GM18519 (cell line): ENCODE results near the gene CD34.
A peak's percentile ranks its signal among the peaks of the same experiment; 100 is the strongest.
"Not testable (repeated sequence)": the region's sequence is repeated elsewhere in the genome, so short reads cannot be mapped to it uniquely, and the experiment has no call there.

Experiments used
- ATAC-seq: cut with Tn5 transposase; IDR thresholded peaks from one replicate; pipeline ENCODE4 v1.9.1; 2021; ENCODE audit warnings: mild to moderate bottlenecking, moderate library complexity; ENCODE audit not compliant: unreplicated experiment, low FRiP score

Gene CD34

GRCh38 chr1:207935166-207935583 lies 24.2 kb upstream of the CD34 start:
- ATAC-seq: peak; percentile 84

DNA sequence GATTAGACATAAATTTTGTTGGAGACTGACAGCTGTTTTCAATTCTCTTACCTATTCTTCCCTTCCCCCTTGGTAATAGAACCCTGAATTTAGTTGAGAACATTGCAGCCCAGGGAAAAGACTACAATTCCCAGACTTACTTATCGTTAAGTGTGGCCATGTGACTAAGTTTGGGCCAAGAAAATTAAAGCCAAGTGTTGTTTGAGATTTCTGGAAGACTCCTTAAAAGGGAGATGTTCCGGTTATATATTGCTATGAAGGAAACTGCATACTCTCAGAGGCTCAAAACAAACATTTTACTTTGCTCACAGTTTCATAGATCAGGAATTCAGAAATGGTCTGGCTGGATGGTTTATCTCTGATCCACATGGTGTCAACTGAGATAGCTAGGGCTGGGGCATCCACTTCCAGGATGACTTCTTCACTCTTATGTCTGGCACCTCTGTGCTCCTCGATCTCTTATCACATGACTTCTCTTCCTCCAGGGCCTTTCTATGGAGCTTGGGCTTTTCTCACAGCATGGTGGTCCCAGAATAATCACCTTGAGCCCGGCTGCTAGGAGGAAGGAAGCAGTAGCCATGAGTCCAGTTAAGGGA lies 22.4 kb upstream of the CD34 start:
- ATAC-seq: no peak

- no peak for ATAC-seq
Observed at GRCh38 chr1:207926984-207927383, 16.1 kb upstream of the CD34 start.

GRCh38 chr1:207925969-207926368 lies 15.0 kb upstream of the CD34 start:
- ATAC-seq: not testable (repeated sequence)

- no peak for ATAC-seq
Observed at GRCh38 chr1:207925210-207925609, 14.3 kb upstream of the CD34 start.

DNA sequence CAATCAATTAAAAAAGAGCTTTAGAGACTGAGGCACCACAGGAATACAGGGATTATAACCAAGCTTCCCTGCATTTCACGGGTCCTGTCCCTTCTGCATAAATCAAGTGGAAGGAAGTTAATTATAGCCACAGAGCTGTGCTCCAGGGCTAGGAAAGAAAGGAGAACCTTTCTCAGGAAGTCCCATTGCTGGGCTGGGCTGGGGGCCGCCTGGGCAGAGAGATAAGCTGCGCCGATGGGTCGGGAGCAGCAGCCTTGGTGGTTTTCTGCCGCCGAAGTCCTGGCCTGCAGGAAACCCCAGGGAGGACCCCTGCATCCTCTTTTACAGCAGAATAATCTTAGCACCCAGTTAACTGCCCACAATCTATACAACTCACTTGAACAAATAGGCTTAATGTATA lies 12.6 kb upstream of the CD34 start:
- no peak for ATAC-seq

DNA sequence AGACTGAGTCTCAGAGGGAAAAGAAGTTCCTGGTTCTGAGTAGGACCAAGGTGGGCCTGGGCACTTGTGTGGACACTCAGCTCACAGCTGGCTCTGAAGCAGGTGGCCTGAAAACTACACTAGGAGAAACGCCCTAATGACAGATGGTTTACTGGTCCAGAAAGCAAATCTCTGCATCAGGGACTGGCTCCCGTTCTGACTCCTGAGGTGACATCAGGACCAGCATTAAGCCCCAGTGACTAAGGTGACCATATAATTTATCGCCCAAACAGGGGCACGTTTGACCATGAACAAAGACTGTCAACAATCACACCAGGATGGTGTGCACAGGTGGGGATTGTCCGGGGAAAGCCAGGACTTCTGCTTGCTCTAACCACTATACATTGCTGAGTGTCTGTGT lies 12.2 kb upstream of the CD34 start:
- ATAC-seq: no peak

DNA sequence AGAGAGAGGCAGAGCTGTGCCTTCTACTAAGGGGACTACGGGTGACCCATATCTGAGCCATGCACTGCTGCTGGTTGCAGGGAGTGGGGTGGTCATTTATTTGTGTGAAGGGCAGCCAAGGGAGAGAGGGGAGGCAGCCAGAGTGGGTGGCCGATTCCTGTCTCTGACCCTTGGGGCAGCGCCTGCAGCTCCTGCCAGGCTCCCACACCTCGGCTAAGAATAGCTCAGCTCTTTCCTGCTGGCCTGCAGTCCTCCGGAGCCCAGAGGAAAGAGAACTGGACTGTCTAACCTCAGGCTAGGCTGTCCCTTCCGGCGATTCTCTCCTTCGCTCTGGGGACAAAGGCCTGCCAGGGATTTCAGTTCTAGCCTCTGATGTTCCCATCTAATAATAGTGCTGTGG lies 11.6 kb upstream of the CD34 start:
- ATAC-seq: no peak

GRCh38 chr1:207921321-207921720 lies 10.4 kb upstream of the CD34 start:
- no peak for ATAC-seq

DNA sequence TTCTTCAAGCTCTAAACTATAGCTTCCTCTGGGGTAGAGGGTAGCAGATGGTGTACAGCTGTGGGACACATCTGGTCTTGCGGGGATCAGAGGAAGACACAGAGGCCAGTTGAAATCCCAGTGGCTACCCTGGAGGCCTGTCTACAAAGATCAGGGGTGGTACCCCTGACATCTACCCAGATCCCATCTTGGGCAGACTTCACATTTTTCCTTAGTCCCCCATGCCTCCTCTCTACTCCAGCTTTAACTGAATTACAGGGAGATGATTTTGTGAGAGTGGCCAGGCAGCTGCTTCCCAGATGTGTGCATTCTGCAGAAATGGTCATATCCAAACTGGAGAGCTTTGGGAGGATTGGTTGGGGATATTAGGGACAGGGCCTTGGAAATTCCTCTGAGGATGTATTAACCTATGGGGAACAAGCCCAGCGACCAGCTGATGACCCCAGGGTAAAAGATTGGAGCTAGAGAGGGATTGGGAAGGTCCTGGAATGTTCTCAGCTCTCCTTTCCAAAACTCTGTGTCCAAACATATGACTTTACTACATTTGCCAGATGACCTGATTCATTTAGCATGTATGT lies 9.6 kb upstream of the CD34 start:
- no peak for ATAC-seq

DNA sequence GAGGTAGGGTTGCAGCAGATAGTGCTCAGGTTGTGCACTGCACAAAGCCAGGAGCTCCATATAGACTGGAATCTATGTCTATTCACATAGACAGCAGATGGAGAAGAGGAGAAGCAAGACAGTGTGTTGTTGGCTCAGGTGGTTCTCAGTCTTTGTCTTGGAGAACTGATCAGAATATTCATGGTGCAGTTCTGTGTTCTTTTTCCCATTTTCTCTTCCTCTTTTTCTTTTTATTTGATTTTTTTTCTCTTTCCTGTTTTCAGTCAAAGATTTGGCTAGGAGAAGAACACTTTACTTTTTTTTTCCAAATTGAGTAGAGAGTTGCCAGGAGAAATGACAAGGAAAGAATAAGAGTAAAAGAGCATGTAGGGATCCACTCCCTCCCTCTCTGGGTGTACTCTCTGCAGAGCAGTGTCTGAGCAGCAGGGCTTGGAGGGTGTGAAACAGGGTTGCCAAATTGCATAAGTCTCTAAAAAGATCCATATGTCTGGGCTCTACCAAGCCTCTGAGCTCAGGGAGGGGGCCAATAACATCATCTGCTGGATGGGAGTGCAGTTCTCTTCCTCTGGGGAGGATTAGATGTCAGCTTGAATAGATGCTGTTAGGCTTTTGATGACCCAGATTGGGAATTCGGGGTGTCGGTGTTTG lies 8.7 kb upstream of the CD34 start:
- no peak for ATAC-seq

DNA sequence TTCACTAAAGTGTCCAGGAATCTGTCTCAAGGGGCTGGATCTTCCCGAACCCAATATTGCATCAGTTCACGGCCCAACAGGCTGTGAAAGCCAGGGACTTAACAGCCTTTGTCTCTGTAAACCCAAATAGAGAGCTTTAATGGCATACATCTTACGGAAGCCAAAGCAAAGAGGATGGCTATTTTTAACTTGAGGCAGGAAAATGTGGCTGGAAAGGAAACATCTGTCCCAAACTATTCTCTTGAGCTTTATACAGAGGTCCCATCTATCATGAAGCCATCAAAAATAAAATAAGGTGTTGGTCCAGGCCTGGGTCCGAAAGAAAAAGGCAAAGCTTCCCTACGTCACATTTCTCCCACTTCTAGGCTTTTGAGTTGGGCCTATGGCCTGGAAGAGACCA lies 7.7 kb upstream of the CD34 start:
- ATAC-seq: no peak

- no peak for ATAC-seq
Observed at GRCh38 chr1:207918011-207918410, 7.1 kb upstream of the CD34 start.

DNA sequence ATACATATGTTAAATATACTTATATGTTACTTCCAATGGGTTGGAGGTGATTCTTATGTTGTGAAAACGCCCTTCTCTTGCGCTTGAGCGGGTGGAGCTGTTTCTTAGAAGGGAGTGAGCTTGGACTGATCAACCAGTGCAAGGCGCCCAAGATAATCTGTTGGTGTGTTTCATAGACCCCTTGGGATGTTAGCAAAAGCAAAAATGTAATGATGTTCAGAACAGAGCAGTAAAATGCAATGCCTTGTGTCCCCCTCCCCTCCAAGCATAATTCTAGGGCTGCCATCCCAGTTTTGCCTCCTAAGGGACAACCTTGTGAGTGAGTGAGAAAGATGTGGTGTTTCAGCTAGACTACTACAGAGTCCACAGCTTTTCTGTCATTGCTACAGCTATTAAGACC lies 6.2 kb upstream of the CD34 start:
- no peak for ATAC-seq

GRCh38 chr1:207913951-207914350 lies 3.0 kb upstream of the CD34 start:
- no peak for ATAC-seq

DNA sequence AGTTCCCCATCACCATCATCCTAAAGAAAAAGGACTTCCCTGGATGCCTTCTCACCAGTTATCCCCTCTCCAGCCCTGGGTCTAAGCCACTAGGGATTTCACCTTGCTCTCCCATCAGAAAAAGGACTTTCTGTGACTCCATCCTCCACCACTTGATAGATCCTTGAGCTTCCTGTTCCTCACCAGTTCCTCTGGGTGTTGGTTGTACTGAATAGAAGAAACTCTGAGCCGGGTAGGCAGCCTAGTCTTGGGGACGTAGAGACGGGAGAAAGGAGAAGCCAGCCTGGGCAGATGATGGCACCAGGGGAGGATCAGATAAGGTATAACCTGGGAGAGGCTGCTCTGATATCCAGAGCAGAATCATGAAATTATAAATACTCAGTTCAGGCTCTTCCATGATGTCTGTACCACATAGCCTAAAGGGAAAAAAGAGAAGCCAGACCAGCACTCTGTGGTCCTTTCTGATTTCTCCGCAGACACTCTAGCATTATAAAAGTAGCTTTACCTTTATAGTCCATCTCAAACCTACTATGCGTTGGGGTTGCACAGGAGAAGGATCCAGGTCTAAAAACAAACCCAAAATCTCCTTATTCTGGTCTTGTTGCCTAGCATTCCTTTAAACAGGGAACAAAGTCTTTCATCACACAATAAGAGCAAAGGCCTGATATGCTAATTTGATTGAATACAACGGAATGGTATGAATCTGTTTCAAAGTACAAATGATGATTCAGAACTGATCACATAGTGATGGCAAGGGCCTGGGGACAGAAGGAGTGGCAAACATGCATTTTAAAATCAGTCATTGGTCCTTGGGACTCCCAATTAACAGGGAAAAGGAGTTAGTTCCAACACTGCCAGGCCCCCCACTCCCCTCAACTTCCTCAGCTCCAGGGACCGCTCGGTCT lies 1.2 kb upstream of the CD34 start:
- no peak for ATAC-seq

DNA sequence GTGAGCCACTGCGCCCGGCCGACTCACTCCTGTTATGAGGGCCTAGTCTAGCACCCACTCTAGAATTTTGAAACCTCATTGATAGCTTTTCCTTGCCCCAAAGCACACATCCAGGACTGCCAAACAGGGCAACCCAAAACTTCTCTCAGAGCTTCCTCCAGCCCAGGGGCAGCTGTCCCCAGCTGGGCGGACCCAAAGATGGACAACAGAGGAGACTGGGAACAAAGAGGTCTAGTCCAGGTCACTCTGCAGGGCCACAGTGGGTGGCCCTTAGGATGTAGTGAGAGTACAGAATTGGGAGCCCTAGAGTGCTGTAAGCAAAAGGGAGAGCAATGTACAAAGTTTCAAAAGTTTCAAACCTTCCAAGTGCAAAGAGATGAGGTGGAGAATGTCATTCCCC lies 1.2 kb downstream of the CD34 start:
- ATAC-seq: no peak

GRCh38 chr1:207908107-207908734 lies 2.7 kb downstream of the CD34 start:
- no peak for ATAC-seq

GRCh38 chr1:207904391-207904790 lies 6.5 kb downstream of the CD34 start:
- ATAC-seq: no peak

GRCh38 chr1:207903767-207904166 lies 7.2 kb downstream of the CD34 start:
- no peak for ATAC-seq

- no peak for ATAC-seq
Observed at GRCh38 chr1:207903053-207903452, 7.9 kb downstream of the CD34 start.
